ENCODE measurements around the gene MCHR1. TPM values are rescaled to one million over a fixed set of nuclear protein-coding genes. Genes with fewer than 3 reads are reported as not detected.

Gene MCHR1
- total and polyA plus RNA-seq, 2 experiments from 2014 or later, result 0.91 to 2.4 TPM

GRCh38 chr22:40633036-40633435, 46.2 kb upstream of the MCHR1 start (continued):
- no peak for TF ChIP-seq ZNF462 (CRISPR knock-in tag; IDR thresholded peaks at IDR 0.05)
- no peak for TF ChIP-seq CREB1 (CRISPR knock-in tag; IDR thresholded peaks at IDR 0.05; ENCODE audit: low read depth)
- TF ChIP-seq ETS1 (IDR thresholded peaks at IDR 0.05), result no peak

- Histone ChIP-seq H3K4me3 (0 out of 2 replicates have a peak overlapping the region, but pooled peaks have one; percentile 90), H3K27me3 (ENCODE audit: insufficient read depth) (peaks cover 3% of the 10 kb centered on the region; the same call in 1 of the 2 replicates), H4K20me1 (replicated peaks; ENCODE audit: insufficient read depth) (peaks cover 27% of the 10 kb centered on the region), H3K9me2 (ENCODE audit: insufficient read depth) (no peaks in the 10 kb centered on the region), H2AFZ (no peak overlapping the region), H3K79me2 (replicated peaks; ENCODE audit: insufficient read depth) (peaks cover 66% of the 10 kb centered on the region), H3K4me1 (ENCODE audit: insufficient read depth) (peaks cover 8% of the 10 kb centered on the region; the same call in 1 of the 2 replicates), H3K27ac (ENCODE audit: low read depth) (no peak overlapping the region), H3K4me2 (peak overlapping the region; percentile 92; the same call in 1 of the 2 replicates), H3F3A (replicated peaks; ENCODE audit: low read depth) (no peaks in the 10 kb centered on the region), H3K36me3 (ENCODE audit: insufficient read depth) (no peaks in the 10 kb centered on the region)
- peaks cover 10% of the 10 kb centered on the region for H3K27me3 Mint-ChIP-seq (ENCODE audit: insufficient read depth, low read depth, poor library complexity)
- no peak for DNase-seq (ENCODE audit: low spot score)
- H3K36me3 Mint-ChIP-seq (ENCODE audit: low read depth), result no peaks in the 10 kb centered on the region
- H3K9me3 Mint-ChIP-seq, result no peaks in the 10 kb centered on the region
- H3K27ac Mint-ChIP-seq, result no peak overlapping the region
- peaks cover 16% of the 10 kb centered on the region for H3K4me1 Mint-ChIP-seq
- no peak for ATAC-seq
- no peak overlapping the region for H3K4me3 Mint-ChIP-seq
- TF ChIP-seq ZNF114 (CRISPR knock-in tag; IDR thresholded peaks at IDR 0.05) (no peak), ETS1 (IDR thresholded peaks at IDR 0.05) (no peak), JUNB (IDR thresholded peaks at IDR 0.05; ENCODE audit: unreplicated experiment) (no peak), REST (IDR thresholded peaks at IDR 0.05; ENCODE audit: unreplicated experiment) (no peak), EZH2phosphoT487 (IDR thresholded peaks at IDR 0.05; ENCODE audit: unreplicated experiment) (no peak), NANOG (IDR thresholded peaks at IDR 0.05; ENCODE audit: borderline replicate concordance) (no peak), POLR2AphosphoS5 (IDR thresholded peaks at IDR 0.05; ENCODE audit: low read depth) (no peak), CREB1 (CRISPR knock-in tag; IDR thresholded peaks at IDR 0.05; ENCODE audit: low read depth) (no peak)
Observed at GRCh38 chr22:40634119-40634903, 45.0 kb upstream of the MCHR1 start.

Measured in GM23338 (cell line).